ENCODE results near the gene TMC8. TPM values are rescaled to one million over a fixed set of nuclear protein-coding genes. Genes with fewer than 3 reads are reported as not detected.

The TMC8 gene
- total RNA-seq, 1 experiment from 2014 or later = 4.6 TPM

- TF ChIP-seq EZH2 (IDR thresholded peaks at IDR 0.05; ENCODE audit: low read length, unreplicated experiment) = no peak
- TF ChIP-seq CTCF (conservative IDR thresholded peaks at IDR 0.05; ENCODE audit: low read depth, low read length) = no peak
- no peak for TF ChIP-seq EZH2phosphoT487 (IDR thresholded peaks at IDR 0.05; ENCODE audit: borderline replicate concordance, low read length)
- H3K4me1 ChIP-seq (ENCODE audit: insufficient read depth, low read length) = peaks cover 27% of the 10 kb centered on the region
- intact Hi-C loops (cut with micrococcal nuclease) = loop anchor here (1.0 to 2.0 kb wide), 2 partner anchors 40 to 58 kb away; partner anchors contain the start of genes AFMID, SYNGR2 and TK1
- H3K9me3 ChIP-seq (ENCODE audit: low read length) = no peaks in the 10 kb centered on the region
- ChIA-PET POLR2A (ENCODE audit: unreplicated experiment) (interaction anchor here (0.5 to 1.4 kb wide), 5 partner anchors 12 to 988 kb away, joined by 3 to 27 read pairs (median 16); partner anchors contain the start of gene SEC14L1), CTCF (interaction anchor here (0.6 to 1.6 kb wide), 3 partner anchors 40 to 122 kb away, joined by 3 to 5 read pairs (median 4); partner anchors contain the start of gene SYNGR2)
- peak; percentile 90 for DNase-seq
- no peaks in the 10 kb centered on the region for H4K20me1 ChIP-seq (ENCODE audit: low read length)
- peak; percentile 61 for ATAC-seq
- peak within 1 kb of the TSS; percentile 99 for H3K4me2 ChIP-seq (ENCODE audit: low read length)
- BruUV-seq (replicated peaks) = no TSS peak
- H2AFZ ChIP-seq (ENCODE audit: low read length) = peak within 1 kb of the TSS; percentile 94
- H3K4me3 ChIP-seq (ENCODE audit: low read length) = peak within 1 kb of the TSS; percentile 95
- no peaks in the 10 kb centered on the region for H3K27me3 ChIP-seq (ENCODE audit: low read length)
- H3F3A ChIP-seq (ENCODE audit: low read length, unreplicated experiment) = peaks cover under 1% of the 10 kb centered on the region
- H3K9ac ChIP-seq (ENCODE audit: low read length) = peak within 1 kb of the TSS; percentile 83
- H3K36me3 ChIP-seq (ENCODE audit: low read depth, low read length) = peaks cover 7% of the 10 kb centered on the region; the same call in 1 of the 2 replicates
- peaks cover 23% of the 10 kb centered on the region for H3K79me2 ChIP-seq (ENCODE audit: low read length)
- H3K9me2 ChIP-seq (replicated peaks; ENCODE audit: low read length) = no peaks in the 10 kb centered on the region
- H3K27ac ChIP-seq (ENCODE audit: low read length) = peak within 1 kb of the TSS; percentile 79
Measured at GRCh38 chr17:78128551-78129350, 1.8 kb upstream of the TMC8 start, which contains the start of gene TMC6. Gene TMC6 (minus strand): TSS chr17:78128755. CDS start chr17:78126832, 1,923 bp downstream.

GRCh38 chr17:78129351-78130089 lies 1.1 kb upstream of the TMC8 start:
- no peaks in the 10 kb centered on the region for H3K27me3 ChIP-seq (ENCODE audit: low read length)
- no peaks in the 10 kb centered on the region for H3K9me3 ChIP-seq (ENCODE audit: low read length)
- H3K27ac ChIP-seq (ENCODE audit: low read length) = peak overlapping the region; percentile 70; the same call in 1 of the 2 replicates
- H3K36me3 ChIP-seq (ENCODE audit: low read depth, low read length) = peaks cover 4% of the 10 kb centered on the region; the same call in 1 of the 2 replicates
- ATAC-seq (no peak), DNase-seq (no peak)
- ChIA-PET CTCF (interaction anchor here (1.6 kb wide), 1 partner anchor 122 kb away, joined by 3 read pairs; no protein-coding TSS in a partner anchor), POLR2A (ENCODE audit: unreplicated experiment) (interaction anchor here (0.5 to 1.4 kb wide), 3 partner anchors 11 to 989 kb away, joined by 3 to 27 read pairs (median 18); partner anchors contain the start of gene SEC14L1)
- H3K9me2 ChIP-seq (replicated peaks; ENCODE audit: low read length) = no peaks in the 10 kb centered on the region
- peak overlapping the region; percentile 94 for H2AFZ ChIP-seq (ENCODE audit: low read length)
- peaks cover 27% of the 10 kb centered on the region for H3K4me1 ChIP-seq (ENCODE audit: insufficient read depth, low read length)
- no peak overlapping the region for H3K9ac ChIP-seq (ENCODE audit: low read length)
- intact Hi-C loops (cut with micrococcal nuclease) = loop anchor here (2.0 kb wide), 1 partner anchor 57 kb away; the partner anchor contains the start of genes AFMID and TK1
- H4K20me1 ChIP-seq (ENCODE audit: low read length) = no peaks in the 10 kb centered on the region
- no TSS peak for BruUV-seq (replicated peaks)
- TF ChIP-seq EZH2 (IDR thresholded peaks at IDR 0.05; ENCODE audit: low read length, unreplicated experiment) = no peak
- peaks cover 23% of the 10 kb centered on the region for H3K79me2 ChIP-seq (ENCODE audit: low read length)
- H3F3A ChIP-seq (ENCODE audit: low read length, unreplicated experiment) = peaks cover 3% of the 10 kb centered on the region
- peak overlapping the region; percentile 95 for H3K4me3 ChIP-seq (ENCODE audit: low read length)
- peak overlapping the region; percentile 99 for H3K4me2 ChIP-seq (ENCODE audit: low read length)

DNA sequence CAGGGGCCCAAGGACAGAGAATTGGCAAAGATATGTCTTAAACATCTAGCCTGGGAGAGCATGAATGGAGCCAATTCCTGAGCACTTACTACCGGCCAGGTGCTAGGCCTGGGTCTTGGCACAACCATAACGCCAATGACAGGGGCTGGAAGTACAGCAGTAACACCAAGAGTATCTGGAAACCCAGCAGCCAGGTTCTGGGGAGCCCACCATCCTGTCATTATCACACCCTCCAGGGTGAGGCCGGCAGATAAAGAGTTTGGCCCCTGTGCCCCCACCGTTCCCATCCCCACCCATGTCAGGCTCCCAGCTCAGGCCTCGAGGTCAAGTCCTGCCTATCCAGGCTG lies 508 bp upstream of the TMC8 start:
- DNase-seq = no peak
- Histone ChIP-seq H3K27me3 (ENCODE audit: low read length) (no peaks in the 10 kb centered on the region), H3K36me3 (ENCODE audit: low read depth, low read length) (peaks cover 2% of the 10 kb centered on the region; the same call in 1 of the 2 replicates), H4K20me1 (ENCODE audit: low read length) (no peaks in the 10 kb centered on the region), H3K9me3 (ENCODE audit: low read length) (no peaks in the 10 kb centered on the region), H3K9me2 (replicated peaks; ENCODE audit: low read length) (no peaks in the 10 kb centered on the region), H3K4me3 (ENCODE audit: low read length) (no peak overlapping the region), H3F3A (ENCODE audit: low read length, unreplicated experiment) (peaks cover 3% of the 10 kb centered on the region), H3K9ac (ENCODE audit: low read length) (no peak overlapping the region), H3K79me2 (ENCODE audit: low read length) (peaks cover 23% of the 10 kb centered on the region), H3K4me1 (ENCODE audit: insufficient read depth, low read length) (peaks cover 27% of the 10 kb centered on the region), H2AFZ (ENCODE audit: low read length) (no peak overlapping the region), H3K27ac (ENCODE audit: low read length) (no peak overlapping the region), H3K4me2 (ENCODE audit: low read length) (no peak overlapping the region)
- ATAC-seq = no peak
- no TSS peak for BruUV-seq (replicated peaks)
- TF ChIP-seq EZH2 (IDR thresholded peaks at IDR 0.05; ENCODE audit: low read length, unreplicated experiment) (no peak), EZH2phosphoT487 (IDR thresholded peaks at IDR 0.05; ENCODE audit: borderline replicate concordance, low read length) (no peak), CTCF (conservative IDR thresholded peaks at IDR 0.05; ENCODE audit: low read depth, low read length) (no peak)
- ChIA-PET CTCF (no interaction called here), POLR2A (ENCODE audit: unreplicated experiment) (interaction anchor here (0.5 kb wide), 1 partner anchor 10 kb away, joined by 3 read pairs; no protein-coding TSS in a partner anchor)
- intact Hi-C loops (cut with micrococcal nuclease) = no loop called here

Data from PC-3 (cell line).